OCI-LY1 (cell line): ENCODE measurements around the gene CRADD.

Source experiments
- H2AFZ ChIP-seq: fragments of 200-600 bp; sonication (generic), shearing (Covaris generic); 2 replicates; pipeline ENCODE4 v1.6.0; 2014; ENCODE audit warnings: antibody characterized with exemption, mild to moderate bottlenecking, low read length
- H3F3A ChIP-seq: fragments of 200-600 bp; sonication (generic), shearing (Covaris generic); 2 replicates; pipeline ENCODE4 v1.6.0; 2014; ENCODE audit warnings: mild to moderate bottlenecking, antibody characterized with exemption, low read length, moderate library complexity; ENCODE audit not compliant: insufficient read depth
- H3K27ac ChIP-seq: fragments of 200-600 bp; sonication (generic); 2 replicates; pipeline ENCODE4 v1.5.1; 2014; ENCODE audit warnings: low read length, mixed run types, mild to moderate bottlenecking, low read depth; ENCODE audit not compliant: poor library complexity, severe bottlenecking
- H3K27me3 ChIP-seq: fragments of 200-600 bp; sonication (generic); 2 replicates; pipeline ENCODE4 v1.6.0; 2014; ENCODE audit warnings: antibody characterized with exemption, mild to moderate bottlenecking, low read length, moderate library complexity; ENCODE audit not compliant: insufficient read depth
- H3K36me3 ChIP-seq: fragments of 200-600 bp; sonication (generic); 2 replicates; pipeline ENCODE4 v1.6.1; 2014; ENCODE audit warnings: mild to moderate bottlenecking, antibody characterized with exemption, low read length, moderate library complexity, mixed read lengths; ENCODE audit not compliant: insufficient read depth
- H3K4me1 ChIP-seq: fragments of 200-600 bp; sonication (generic); 2 replicates; pipeline ENCODE4 v1.5.1; 2014; ENCODE audit warnings: mild to moderate bottlenecking, low read length, moderate library complexity; ENCODE audit not compliant: insufficient read depth, severe bottlenecking
- H3K4me2 ChIP-seq: fragments of 200-600 bp; sonication (generic), shearing (Covaris generic); 2 replicates; pipeline ENCODE4 v1.6.1; 2014; ENCODE audit warnings: low read length
- H3K4me3 ChIP-seq: fragments of 200-600 bp; sonication (generic); 2 replicates; pipeline ENCODE4 v1.5.1; 2014; ENCODE audit warnings: low read length, low read depth, mild to moderate bottlenecking, mixed read lengths; ENCODE audit not compliant: poor library complexity, severe bottlenecking
- H3K79me2 ChIP-seq: fragments of 200-600 bp; shearing (Covaris generic); 2 replicates; pipeline ENCODE4 v1.6.1; 2016; ENCODE audit warnings: mixed run types, low read length, mixed read lengths; ENCODE audit not compliant: insufficient read depth
- H3K9ac ChIP-seq: fragments of 200-600 bp; sonication (generic), shearing (Covaris generic); 2 replicates; pipeline ENCODE4 v1.6.1; 2014; ENCODE audit warnings: mild to moderate bottlenecking, low read length, mixed read lengths
- H3K9me2 ChIP-seq: fragments of 200-600 bp; sonication (generic), shearing (Covaris generic); 2 replicates; pipeline ENCODE4 v1.6.1; 2014; ENCODE audit warnings: low read depth, mild to moderate bottlenecking, low read length, mixed read lengths
- H3K9me3 ChIP-seq: fragments of 200-600 bp; shearing (Covaris generic); 2 replicates; pipeline ENCODE4 v1.6.1; 2014; ENCODE audit warnings: low read length, mixed read lengths
- H4K20me1 ChIP-seq: fragments of 200-600 bp; sonication (generic), shearing (Covaris generic); 2 replicates; pipeline ENCODE4 v1.6.0; 2016; ENCODE audit warnings: mild to moderate bottlenecking, low read length; ENCODE audit not compliant: insufficient read depth
- EZH2 ChIP-seq: fragments of 200-600 bp; sonication (generic), shearing (Covaris generic); IDR thresholded peaks from 2 replicates; pipeline ENCODE4 v1.8.0; 2017; ENCODE audit warnings: borderline replicate concordance, mixed run types, mild to moderate bottlenecking, antibody characterized with exemption, low read length, moderate library complexity, mixed read lengths
- TF ChIP-seq, protein P1 (sequence below): fragments of 200-600 bp; sonication (generic), shearing (Covaris generic); IDR thresholded peaks from 2 replicates; pipeline ENCODE4 v1.5.1; 2017; ENCODE audit warnings: mild to moderate bottlenecking, antibody characterized with exemption, low read length, moderate library complexity, mixed read lengths

CRADD gene

DNA sequence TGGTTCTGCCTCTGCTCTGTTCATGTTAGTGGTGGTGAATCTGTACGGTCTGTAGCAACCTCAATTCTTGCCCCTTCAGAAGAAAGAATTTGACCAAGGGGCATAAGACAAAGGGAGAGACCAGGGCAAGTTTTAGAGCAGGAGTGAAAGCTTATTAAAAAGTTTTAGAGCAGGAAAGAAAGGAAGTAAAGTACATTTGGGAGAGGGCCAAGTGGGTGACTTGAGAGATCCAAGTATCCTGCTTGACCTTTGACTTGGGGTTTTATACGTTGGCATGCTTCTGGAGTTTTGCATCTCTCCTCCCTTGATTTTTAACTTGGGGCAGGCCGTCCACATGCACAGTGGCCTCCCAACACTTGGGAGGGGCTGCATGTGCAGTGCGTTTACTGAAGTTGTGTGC is 225.0 kb downstream of the CRADD start:
- no peak overlapping the region for H3K4me2 ChIP-seq

GRCh38 chr12:93902736-93903562 is 225.8 kb downstream of the CRADD start:
- H2AFZ ChIP-seq: no peak overlapping the region
- H3K27me3 ChIP-seq: no peaks in the 10 kb centered on the region
- no peaks in the 10 kb centered on the region for H3K4me1 ChIP-seq
- no peak overlapping the region for H3K9ac ChIP-seq
- no peaks in the 10 kb centered on the region for H3K36me3 ChIP-seq
- no peak overlapping the region for H3K4me3 ChIP-seq
- H3F3A ChIP-seq: no peaks in the 10 kb centered on the region
- no peaks in the 10 kb centered on the region for H3K79me2 ChIP-seq
- TF ChIP-seq, protein P1, sequence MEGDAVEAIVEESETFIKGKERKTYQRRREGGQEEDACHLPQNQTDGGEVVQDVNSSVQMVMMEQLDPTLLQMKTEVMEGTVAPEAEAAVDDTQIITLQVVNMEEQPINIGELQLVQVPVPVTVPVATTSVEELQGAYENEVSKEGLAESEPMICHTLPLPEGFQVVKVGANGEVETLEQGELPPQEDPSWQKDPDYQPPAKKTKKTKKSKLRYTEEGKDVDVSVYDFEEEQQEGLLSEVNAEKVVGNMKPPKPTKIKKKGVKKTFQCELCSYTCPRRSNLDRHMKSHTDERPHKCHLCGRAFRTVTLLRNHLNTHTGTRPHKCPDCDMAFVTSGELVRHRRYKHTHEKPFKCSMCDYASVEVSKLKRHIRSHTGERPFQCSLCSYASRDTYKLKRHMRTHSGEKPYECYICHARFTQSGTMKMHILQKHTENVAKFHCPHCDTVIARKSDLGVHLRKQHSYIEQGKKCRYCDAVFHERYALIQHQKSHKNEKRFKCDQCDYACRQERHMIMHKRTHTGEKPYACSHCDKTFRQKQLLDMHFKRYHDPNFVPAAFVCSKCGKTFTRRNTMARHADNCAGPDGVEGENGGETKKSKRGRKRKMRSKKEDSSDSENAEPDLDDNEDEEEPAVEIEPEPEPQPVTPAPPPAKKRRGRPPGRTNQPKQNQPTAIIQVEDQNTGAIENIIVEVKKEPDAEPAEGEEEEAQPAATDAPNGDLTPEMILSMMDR: no peak
- no peak for TF ChIP-seq EZH2
- H3K9me2 ChIP-seq: no peaks in the 10 kb centered on the region
- H4K20me1 ChIP-seq: no peaks in the 10 kb centered on the region
- H3K4me2 ChIP-seq: no peak overlapping the region
- no peak overlapping the region for H3K27ac ChIP-seq
- H3K9me3 ChIP-seq: no peaks in the 10 kb centered on the region

More for the DNA sequence above, 225.0 kb downstream of the CRADD start:
- Histone ChIP-seq H3F3A (no peaks in the 10 kb centered on the region), H3K27ac (no peak overlapping the region), H4K20me1 (no peaks in the 10 kb centered on the region), H3K9me2 (no peaks in the 10 kb centered on the region), H3K9me3 (no peaks in the 10 kb centered on the region), H3K36me3 (no peaks in the 10 kb centered on the region), H3K4me3 (no peak overlapping the region), H3K4me1 (no peaks in the 10 kb centered on the region), H3K79me2 (no peaks in the 10 kb centered on the region), H3K9ac (no peak overlapping the region), H3K27me3 (no peaks in the 10 kb centered on the region), H2AFZ (no peak overlapping the region)
- TF ChIP-seq, protein P1: no peak
- TF ChIP-seq EZH2: no peak

- Histone ChIP-seq H3K79me2 (no peaks in the 10 kb centered on the region), H3K27me3 (no peaks in the 10 kb centered on the region), H2AFZ (no peak overlapping the region), H3K4me1 (no peaks in the 10 kb centered on the region), H4K20me1 (no peaks in the 10 kb centered on the region), H3K9me2 (no peaks in the 10 kb centered on the region), H3K36me3 (no peaks in the 10 kb centered on the region), H3K4me2 (no peak overlapping the region), H3F3A (no peaks in the 10 kb centered on the region), H3K27ac (no peak overlapping the region), H3K9ac (no peak overlapping the region), H3K4me3 (no peak overlapping the region), H3K9me3 (no peaks in the 10 kb centered on the region)
- no peak for TF ChIP-seq EZH2
- TF ChIP-seq, protein P1: no peak
These were observed 226.9 kb downstream of the CRADD start for GRCh38 chr12:93904124-93904523.
